ENCODE results near the gene RAB3GAP1. TPM values are rescaled to one million over a fixed set of nuclear protein-coding genes. Genes with fewer than 3 reads are reported as not detected.

The RAB3GAP1 gene
- polyA plus RNA-seq, 1 donor from 2014 or later, result 43.3 TPM

DNA sequence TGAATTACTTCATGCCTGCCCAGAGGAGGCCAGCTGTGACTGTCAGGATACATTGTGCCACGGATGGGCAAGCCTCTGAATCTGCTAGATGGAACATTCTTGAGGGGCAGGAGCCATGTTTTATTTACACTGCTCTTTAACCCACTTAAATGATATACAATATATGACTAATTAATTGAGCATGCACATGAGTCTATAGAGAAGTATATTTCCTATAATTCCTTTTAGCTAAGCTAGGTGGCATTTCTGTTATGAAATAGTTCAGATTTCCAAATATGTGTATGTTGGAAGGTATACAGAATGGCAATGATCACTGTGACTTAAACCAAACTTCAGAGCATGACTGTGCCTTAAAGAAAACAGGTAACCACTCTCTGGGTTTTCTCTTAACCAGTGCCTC lies 131.7 kb downstream of the RAB3GAP1 start:
- no peaks in the 10 kb centered on the region for H4K20me1 ChIP-seq (ENCODE audit: insufficient read depth)
- H3K4me3 ChIP-seq (ENCODE audit: low read length), result no peak overlapping the region
- H3K36me3 ChIP-seq (ENCODE audit: insufficient read depth, low read length), result no peaks in the 10 kb centered on the region
- TF ChIP-seq, protein P1, sequence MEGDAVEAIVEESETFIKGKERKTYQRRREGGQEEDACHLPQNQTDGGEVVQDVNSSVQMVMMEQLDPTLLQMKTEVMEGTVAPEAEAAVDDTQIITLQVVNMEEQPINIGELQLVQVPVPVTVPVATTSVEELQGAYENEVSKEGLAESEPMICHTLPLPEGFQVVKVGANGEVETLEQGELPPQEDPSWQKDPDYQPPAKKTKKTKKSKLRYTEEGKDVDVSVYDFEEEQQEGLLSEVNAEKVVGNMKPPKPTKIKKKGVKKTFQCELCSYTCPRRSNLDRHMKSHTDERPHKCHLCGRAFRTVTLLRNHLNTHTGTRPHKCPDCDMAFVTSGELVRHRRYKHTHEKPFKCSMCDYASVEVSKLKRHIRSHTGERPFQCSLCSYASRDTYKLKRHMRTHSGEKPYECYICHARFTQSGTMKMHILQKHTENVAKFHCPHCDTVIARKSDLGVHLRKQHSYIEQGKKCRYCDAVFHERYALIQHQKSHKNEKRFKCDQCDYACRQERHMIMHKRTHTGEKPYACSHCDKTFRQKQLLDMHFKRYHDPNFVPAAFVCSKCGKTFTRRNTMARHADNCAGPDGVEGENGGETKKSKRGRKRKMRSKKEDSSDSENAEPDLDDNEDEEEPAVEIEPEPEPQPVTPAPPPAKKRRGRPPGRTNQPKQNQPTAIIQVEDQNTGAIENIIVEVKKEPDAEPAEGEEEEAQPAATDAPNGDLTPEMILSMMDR (IDR thresholded peaks at IDR 0.05; ENCODE audit: poor library complexity, severe bottlenecking), result no peak
- no peak for TF ChIP-seq RAD21 (conservative IDR thresholded peaks at IDR 0.05)
- no peak for TF ChIP-seq EP300 (conservative IDR thresholded peaks at IDR 0.05; ENCODE audit: poor library complexity, severe bottlenecking)
- no peak for TF ChIP-seq MXI1 (conservative IDR thresholded peaks at IDR 0.05; ENCODE audit: poor library complexity, severe bottlenecking)
- no peak for TF ChIP-seq EZH2 (IDR thresholded peaks at IDR 0.05; ENCODE audit: borderline replicate concordance, insufficient read depth, low read length, poor library complexity, severe bottlenecking)
- H3F3A ChIP-seq (ENCODE audit: insufficient read depth, low read length, poor library complexity, severe bottlenecking), result no peaks in the 10 kb centered on the region
- H3K9ac ChIP-seq (ENCODE audit: low read length), result no peak overlapping the region
- no peak overlapping the region for H3K4me2 ChIP-seq (ENCODE audit: low read length)
- H3K9me3 ChIP-seq (ENCODE audit: low read length), result no peaks in the 10 kb centered on the region
- H3K27me3 ChIP-seq (ENCODE audit: insufficient read depth, low read depth, low read length), result no peaks in the 10 kb centered on the region
- H3K9me2 ChIP-seq (ENCODE audit: insufficient read depth, low read length), result no peaks in the 10 kb centered on the region
- no peak overlapping the region for H2AFZ ChIP-seq (ENCODE audit: low read depth, low read length)
- no peak overlapping the region for H3K27ac ChIP-seq (ENCODE audit: low read length)
- no peaks in the 10 kb centered on the region for H3K79me2 ChIP-seq (replicated peaks; ENCODE audit: insufficient read depth, low read length)

DNA sequence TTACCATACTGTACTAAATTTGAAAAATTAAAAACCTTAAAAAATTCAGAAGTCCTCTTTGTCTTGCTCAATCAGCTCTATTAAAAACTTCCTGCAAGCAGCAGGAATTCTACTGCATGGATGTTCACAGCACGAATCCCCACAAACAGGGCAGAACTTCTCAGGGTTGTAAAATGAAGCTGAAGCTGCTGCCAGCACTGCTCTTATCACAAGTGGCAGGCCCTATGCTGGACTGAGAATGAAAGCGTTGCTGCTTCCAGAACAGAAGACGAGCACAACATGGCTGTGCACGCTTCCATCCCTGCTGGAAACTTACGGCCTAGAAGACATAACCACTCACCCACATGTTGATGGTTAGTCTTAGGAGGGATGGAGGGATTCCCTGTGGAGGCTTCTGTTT lies 134.0 kb downstream of the RAB3GAP1 start:
- Histone ChIP-seq H2AFZ (ENCODE audit: low read depth, low read length) (no peak overlapping the region), H3F3A (ENCODE audit: insufficient read depth, low read length, poor library complexity, severe bottlenecking) (no peaks in the 10 kb centered on the region), H3K9me3 (ENCODE audit: low read length) (no peaks in the 10 kb centered on the region)

DNA sequence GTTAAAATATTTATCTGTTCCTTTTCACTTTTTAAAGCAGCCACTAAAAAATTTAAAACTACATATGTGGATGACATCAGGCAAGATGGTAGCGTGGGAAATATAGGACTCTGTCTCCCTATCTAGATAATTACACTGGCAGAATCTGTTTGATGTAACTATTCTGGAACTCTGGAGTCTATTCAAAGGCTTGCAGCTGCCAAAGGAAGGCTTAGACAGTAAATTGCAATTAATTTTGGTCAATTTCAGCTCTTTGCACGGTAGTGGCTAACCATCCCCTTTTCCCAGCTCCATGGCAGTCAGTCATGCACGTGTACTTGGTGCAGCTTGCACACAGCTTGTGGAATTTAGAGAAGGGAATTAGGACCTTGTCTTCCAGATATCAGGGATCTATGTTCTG lies 135.2 kb downstream of the RAB3GAP1 start:
- H3K9me3 ChIP-seq (ENCODE audit: low read length), result no peaks in the 10 kb centered on the region
- H3K36me3 ChIP-seq (ENCODE audit: insufficient read depth, low read length), result no peaks in the 10 kb centered on the region
- H3K9me2 ChIP-seq (ENCODE audit: insufficient read depth, low read length), result no peaks in the 10 kb centered on the region
- H3K79me2 ChIP-seq (replicated peaks; ENCODE audit: insufficient read depth, low read length), result no peaks in the 10 kb centered on the region
- H3K27ac ChIP-seq (ENCODE audit: low read length), result no peak overlapping the region
- no peak overlapping the region for H2AFZ ChIP-seq (ENCODE audit: low read depth, low read length)
- no peak for TF ChIP-seq RAD21 (conservative IDR thresholded peaks at IDR 0.05)
- no peak for TF ChIP-seq MXI1 (conservative IDR thresholded peaks at IDR 0.05; ENCODE audit: poor library complexity, severe bottlenecking)
- TF ChIP-seq POLR2AphosphoS5 (IDR thresholded peaks at IDR 0.05), result no peak
- TF ChIP-seq, protein P2, sequence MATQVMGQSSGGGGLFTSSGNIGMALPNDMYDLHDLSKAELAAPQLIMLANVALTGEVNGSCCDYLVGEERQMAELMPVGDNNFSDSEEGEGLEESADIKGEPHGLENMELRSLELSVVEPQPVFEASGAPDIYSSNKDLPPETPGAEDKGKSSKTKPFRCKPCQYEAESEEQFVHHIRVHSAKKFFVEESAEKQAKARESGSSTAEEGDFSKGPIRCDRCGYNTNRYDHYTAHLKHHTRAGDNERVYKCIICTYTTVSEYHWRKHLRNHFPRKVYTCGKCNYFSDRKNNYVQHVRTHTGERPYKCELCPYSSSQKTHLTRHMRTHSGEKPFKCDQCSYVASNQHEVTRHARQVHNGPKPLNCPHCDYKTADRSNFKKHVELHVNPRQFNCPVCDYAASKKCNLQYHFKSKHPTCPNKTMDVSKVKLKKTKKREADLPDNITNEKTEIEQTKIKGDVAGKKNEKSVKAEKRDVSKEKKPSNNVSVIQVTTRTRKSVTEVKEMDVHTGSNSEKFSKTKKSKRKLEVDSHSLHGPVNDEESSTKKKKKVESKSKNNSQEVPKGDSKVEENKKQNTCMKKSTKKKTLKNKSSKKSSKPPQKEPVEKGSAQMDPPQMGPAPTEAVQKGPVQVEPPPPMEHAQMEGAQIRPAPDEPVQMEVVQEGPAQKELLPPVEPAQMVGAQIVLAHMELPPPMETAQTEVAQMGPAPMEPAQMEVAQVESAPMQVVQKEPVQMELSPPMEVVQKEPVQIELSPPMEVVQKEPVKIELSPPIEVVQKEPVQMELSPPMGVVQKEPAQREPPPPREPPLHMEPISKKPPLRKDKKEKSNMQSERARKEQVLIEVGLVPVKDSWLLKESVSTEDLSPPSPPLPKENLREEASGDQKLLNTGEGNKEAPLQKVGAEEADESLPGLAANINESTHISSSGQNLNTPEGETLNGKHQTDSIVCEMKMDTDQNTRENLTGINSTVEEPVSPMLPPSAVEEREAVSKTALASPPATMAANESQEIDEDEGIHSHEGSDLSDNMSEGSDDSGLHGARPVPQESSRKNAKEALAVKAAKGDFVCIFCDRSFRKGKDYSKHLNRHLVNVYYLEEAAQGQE (IDR thresholded peaks at IDR 0.05; ENCODE audit: borderline replicate concordance), result no peak
- no peak for TF ChIP-seq TAF1 (IDR thresholded peaks at IDR 0.05; ENCODE audit: low read depth)
- no peak for TF ChIP-seq EZH2 (IDR thresholded peaks at IDR 0.05; ENCODE audit: borderline replicate concordance, insufficient read depth, low read length, poor library complexity, severe bottlenecking)
- TF ChIP-seq SMC3 (conservative IDR thresholded peaks at IDR 0.05; ENCODE audit: poor library complexity), result no peak
- TF ChIP-seq, protein P1 (IDR thresholded peaks at IDR 0.05; ENCODE audit: poor library complexity, severe bottlenecking), result no peak
- TF ChIP-seq EP300 (conservative IDR thresholded peaks at IDR 0.05; ENCODE audit: poor library complexity, severe bottlenecking), result no peak
- H3K27me3 ChIP-seq (ENCODE audit: insufficient read depth, low read depth, low read length), result no peaks in the 10 kb centered on the region
- H3K4me2 ChIP-seq (ENCODE audit: low read length), result no peak overlapping the region
- H3F3A ChIP-seq (ENCODE audit: insufficient read depth, low read length, poor library complexity, severe bottlenecking), result no peaks in the 10 kb centered on the region
- no peak overlapping the region for H3K4me3 ChIP-seq (ENCODE audit: low read length)
- H4K20me1 ChIP-seq (ENCODE audit: insufficient read depth), result no peaks in the 10 kb centered on the region
- H3K9ac ChIP-seq (ENCODE audit: low read length), result no peak overlapping the region

More for the DNA sequence above, 134.0 kb downstream of the RAB3GAP1 start:
- Histone ChIP-seq H3K9ac (ENCODE audit: low read length) (no peak overlapping the region), H3K4me3 (ENCODE audit: low read length) (no peak overlapping the region), H3K79me2 (replicated peaks; ENCODE audit: insufficient read depth, low read length) (no peaks in the 10 kb centered on the region), H3K36me3 (ENCODE audit: insufficient read depth, low read length) (no peaks in the 10 kb centered on the region), H3K4me2 (ENCODE audit: low read length) (no peak overlapping the region), H3K9me2 (ENCODE audit: insufficient read depth, low read length) (no peaks in the 10 kb centered on the region), H4K20me1 (ENCODE audit: insufficient read depth) (no peaks in the 10 kb centered on the region), H3K27me3 (ENCODE audit: insufficient read depth, low read depth, low read length) (no peaks in the 10 kb centered on the region), H3K27ac (ENCODE audit: low read length) (no peak overlapping the region)
- TF ChIP-seq POLR2AphosphoS5 (IDR thresholded peaks at IDR 0.05), result no peak

Data from neural cell (in vitro differentiated cells).